ENCODE results near the gene OPCML. TPM values are rescaled to one million over a fixed set of nuclear protein-coding genes. Genes with fewer than 3 reads are reported as not detected.

Gene OPCML
- total and polyA plus RNA-seq, 2 of the 13 experiments (the other 11 are each of a cell fraction or from before 2014, with no cell fraction given), result not detected

DNA sequence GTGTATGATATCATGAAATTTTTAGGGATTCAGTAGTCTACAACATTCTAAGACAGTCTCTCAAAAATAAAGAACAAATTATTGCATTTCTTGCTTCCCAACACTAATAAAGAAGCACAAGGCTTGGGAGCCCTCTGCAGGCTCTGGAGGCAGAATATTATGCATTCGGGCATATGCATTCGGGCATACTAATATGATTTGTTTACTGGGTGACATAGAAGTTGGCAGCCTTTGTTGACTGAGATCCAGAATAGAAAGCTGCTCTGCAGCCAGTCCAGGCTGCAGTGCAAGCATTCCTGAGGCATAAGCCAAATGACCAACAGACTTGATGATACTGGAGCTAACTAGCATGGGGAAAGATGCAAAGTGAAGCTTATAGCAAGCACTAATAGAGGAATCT, 945.5 kb downstream of the OPCML start:
- TF ChIP-seq ZNF343 (CRISPR knock-in tag; IDR thresholded peaks at IDR 0.05) (no peak), ZBTB1 (CRISPR knock-in tag; IDR thresholded peaks at IDR 0.05; ENCODE audit: borderline replicate concordance) (no peak), ZNF274 (CRISPR knock-in tag; IDR thresholded peaks at IDR 0.05) (no peak), LCORL (IDR thresholded peaks at IDR 0.05) (no peak), LCORL (CRISPR knock-in tag; IDR thresholded peaks at IDR 0.05) (no peak), BORCS8-MEF2B (CRISPR knock-in tag; IDR thresholded peaks at IDR 0.05) (no peak), ZNF780A (CRISPR knock-in tag; IDR thresholded peaks at IDR 0.05) (no peak), ZNF530 (CRISPR knock-in tag; IDR thresholded peaks at IDR 0.05; ENCODE audit: low read depth) (no peak), CENPT (CRISPR knock-in tag; IDR thresholded peaks at IDR 0.05; ENCODE audit: low read depth) (no peak), ZKSCAN1 (IDR thresholded peaks at IDR 0.05; ENCODE audit: low read length) (no peak), ZNF350 (CRISPR knock-in tag; IDR thresholded peaks at IDR 0.05; ENCODE audit: borderline replicate concordance, low read depth) (no peak), ZNF775 (CRISPR knock-in tag; IDR thresholded peaks at IDR 0.05; ENCODE audit: borderline replicate concordance) (no peak), HOXD1 (CRISPR knock-in tag; IDR thresholded peaks at IDR 0.05) (no peak), HNRNPLL (IDR thresholded peaks at IDR 0.05; ENCODE audit: low read depth, low read length, poor library complexity, severe bottlenecking) (no peak), PRMT3 (CRISPR knock-in tag; IDR thresholded peaks at IDR 0.05; ENCODE audit: borderline replicate concordance, low read depth) (no peak), ZNF580 (CRISPR knock-in tag; IDR thresholded peaks at IDR 0.05; ENCODE audit: borderline replicate concordance, low read depth) (no peak), GATAD2A (CRISPR knock-in tag; IDR thresholded peaks at IDR 0.05) (no peak)
- TF ChIP-seq, protein P1, sequence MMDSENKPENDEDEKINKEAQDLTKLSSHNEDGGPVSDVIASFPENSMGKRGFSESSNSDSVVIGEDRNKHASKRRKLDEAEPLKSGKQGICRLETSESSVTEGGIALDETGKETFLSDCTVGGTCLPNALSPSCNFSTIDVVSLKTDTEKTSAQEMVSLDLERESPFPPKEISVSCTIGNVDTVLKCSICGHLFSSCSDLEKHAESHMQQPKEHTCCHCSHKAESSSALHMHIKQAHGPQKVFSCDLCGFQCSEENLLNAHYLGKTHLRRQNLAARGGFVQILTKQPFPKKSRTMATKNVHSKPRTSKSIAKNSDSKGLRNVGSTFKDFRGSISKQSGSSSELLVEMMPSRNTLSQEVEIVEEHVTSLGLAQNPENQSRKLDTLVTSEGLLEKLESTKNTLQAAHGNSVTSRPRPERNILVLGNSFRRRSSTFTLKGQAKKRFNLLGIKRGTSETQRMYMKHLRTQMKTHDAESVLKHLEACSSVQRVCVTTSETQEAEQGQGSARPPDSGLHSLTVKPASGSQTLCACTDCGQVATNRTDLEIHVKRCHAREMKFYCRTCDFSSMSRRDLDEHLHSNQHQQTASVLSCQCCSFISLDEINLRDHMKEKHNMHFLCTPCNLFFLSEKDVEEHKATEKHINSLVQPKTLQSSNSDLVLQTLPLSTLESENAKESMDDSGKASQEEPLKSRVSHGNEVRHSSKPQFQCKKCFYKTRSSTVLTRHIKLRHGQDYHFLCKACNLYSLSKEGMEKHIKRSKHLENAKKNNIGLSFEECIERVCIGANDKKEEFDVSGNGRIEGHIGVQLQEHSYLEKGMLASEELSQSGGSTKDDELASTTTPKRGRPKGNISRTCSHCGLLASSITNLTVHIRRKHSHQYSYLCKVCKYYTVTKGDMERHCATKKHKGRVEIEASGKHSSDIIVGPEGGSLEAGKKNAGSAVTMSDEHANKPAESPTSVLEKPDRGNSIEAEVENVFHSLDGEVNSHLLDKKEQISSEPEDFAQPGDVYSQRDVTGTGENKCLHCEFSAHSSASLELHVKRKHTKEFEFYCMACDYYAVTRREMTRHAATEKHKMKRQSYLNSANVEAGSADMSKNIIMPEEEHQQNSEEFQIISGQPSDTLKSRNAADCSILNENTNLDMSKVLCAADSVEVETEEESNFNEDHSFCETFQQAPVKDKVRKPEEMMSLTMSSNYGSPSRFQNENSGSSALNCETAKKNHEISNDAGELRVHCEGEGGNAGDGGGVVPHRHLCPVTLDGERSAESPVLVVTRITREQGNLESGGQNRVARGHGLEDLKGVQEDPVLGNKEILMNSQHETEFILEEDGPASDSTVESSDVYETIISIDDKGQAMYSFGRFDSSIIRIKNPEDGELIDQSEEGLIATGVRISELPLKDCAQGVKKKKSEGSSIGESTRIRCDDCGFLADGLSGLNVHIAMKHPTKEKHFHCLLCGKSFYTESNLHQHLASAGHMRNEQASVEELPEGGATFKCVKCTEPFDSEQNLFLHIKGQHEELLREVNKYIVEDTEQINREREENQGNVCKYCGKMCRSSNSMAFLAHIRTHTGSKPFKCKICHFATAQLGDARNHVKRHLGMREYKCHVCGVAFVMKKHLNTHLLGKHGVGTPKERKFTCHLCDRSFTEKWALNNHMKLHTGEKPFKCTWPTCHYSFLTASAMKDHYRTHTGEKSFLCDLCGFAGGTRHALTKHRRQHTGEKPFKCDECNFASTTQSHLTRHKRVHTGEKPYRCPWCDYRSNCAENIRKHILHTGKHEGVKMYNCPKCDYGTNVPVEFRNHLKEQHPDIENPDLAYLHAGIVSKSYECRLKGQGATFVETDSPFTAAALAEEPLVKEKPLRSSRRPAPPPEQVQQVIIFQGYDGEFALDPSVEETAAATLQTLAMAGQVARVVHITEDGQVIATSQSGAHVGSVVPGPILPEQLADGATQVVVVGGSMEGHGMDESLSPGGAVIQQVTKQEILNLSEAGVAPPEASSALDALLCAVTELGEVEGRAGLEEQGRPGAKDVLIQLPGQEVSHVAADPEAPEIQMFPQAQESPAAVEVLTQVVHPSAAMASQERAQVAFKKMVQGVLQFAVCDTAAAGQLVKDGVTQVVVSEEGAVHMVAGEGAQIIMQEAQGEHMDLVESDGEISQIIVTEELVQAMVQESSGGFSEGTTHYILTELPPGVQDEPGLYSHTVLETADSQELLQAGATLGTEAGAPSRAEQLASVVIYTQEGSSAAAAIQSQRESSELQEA (CRISPR knock-in tag; IDR thresholded peaks at IDR 0.05; ENCODE audit: not compliant biosample characterization), result no peak
- no peak overlapping the region for H3K4me2 ChIP-seq (ENCODE audit: low read depth, low read length)
- no peak overlapping the region for H3K4me3 ChIP-seq (replicated peaks in 1 of 3; ENCODE audit: insufficient read depth in 1 of 3, low read depth in 2 of 3, low read length in 3 of 3)
- intact Hi-C loops (cut with micrococcal nuclease; ENCODE audit: unreplicated experiment) (no loop called here), in situ Hi-C loops (cut with HindIII; ENCODE audit: extremely low pct_ligation_motif_present, low pct_unique_long_range_greater_than_20kb) (no loop called here)
- no peaks in the 10 kb centered on the region for H3K27me3 ChIP-seq (ENCODE audit: control insufficient read depth in 1 of 2, insufficient read depth in 2 of 2, low read length in 2 of 2)
- H4K20me1 ChIP-seq (ENCODE audit: insufficient read depth, low read length), result no peaks in the 10 kb centered on the region
- no peak overlapping the region for H3K9ac ChIP-seq (ENCODE audit: insufficient read depth, low read depth, low read length)
- DNase-seq (ENCODE audit: low spot score) (no peak), ATAC-seq (no peak), FAIRE-seq (no peak)
- H3K79me2 ChIP-seq (ENCODE audit: insufficient read depth, low read length), result no peaks in the 10 kb centered on the region
- WGBS (ENCODE audit: low lambda C conversion rate), result 0% methylated on average over 2 of the region's 2 CpGs
- CTCF ChIA-PET (ENCODE audit: low intra/inter-chr PET ratio, low total read pairs), result no interaction called here
- no peaks in the 10 kb centered on the region for H3K36me3 ChIP-seq (replicated peaks in 1 of 2; ENCODE audit: control insufficient read depth in 1 of 2, insufficient read depth in 2 of 2, low read length in 2 of 2)
- POLR2A ChIA-PET, result no interaction called here
- BruUV-seq (replicated peaks), result no TSS peak
- peaks cover 95% of the 10 kb centered on the region for H3K9me3 ChIP-seq (ENCODE audit: low read length)
- H3K27ac ChIP-seq (ENCODE audit: extremely low read length, insufficient read depth, low read length), result no peak overlapping the region
- H2AFZ ChIP-seq (ENCODE audit: low read length), result no peak overlapping the region
- H3K4me1 ChIP-seq (ENCODE audit: insufficient read depth, low read length), result no peaks in the 10 kb centered on the region

Measured in HepG2 (cell line).